ENCODE results near the gene CPXM1. TPM values are rescaled to one million over a fixed set of nuclear protein-coding genes. Genes with fewer than 3 reads are reported as not detected.

CPXM1 gene
- total RNA-seq, 1 experiment from 2014 or later = 0.17 TPM

DNA sequence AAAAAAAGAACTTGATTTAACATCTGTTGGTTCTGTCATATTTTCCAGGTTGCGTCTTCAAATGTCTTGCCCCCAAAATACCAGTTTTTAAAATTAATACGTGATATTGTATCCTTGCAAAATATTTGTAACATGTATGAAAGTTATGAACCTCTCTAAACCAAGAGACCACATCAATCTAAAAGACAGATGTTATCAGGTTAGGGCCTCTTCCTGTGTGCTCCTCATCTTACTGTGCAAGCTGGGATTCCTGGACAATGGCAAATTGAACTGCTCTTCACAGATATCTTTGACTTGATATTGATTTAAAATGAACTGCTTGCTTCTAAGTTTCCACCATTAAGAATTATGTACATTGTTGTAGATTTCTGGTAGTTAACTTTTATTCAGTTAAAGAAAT lies 25.3 kb upstream of the CPXM1 start:
- Histone ChIP-seq H3K9ac (ENCODE audit: low read length) (no peak overlapping the region), H4K20me1 (ENCODE audit: insufficient read depth) (no peaks in the 10 kb centered on the region), H3K27ac (ENCODE audit: low read depth, low read length) (no peak overlapping the region), H3K4me3 (replicated peaks in 1 of 2; ENCODE audit: low read depth in 1 of 2, low read length in 2 of 2) (no peak overlapping the region), H2AFZ (ENCODE audit: low read depth, low read length, poor library complexity, severe bottlenecking) (no peak overlapping the region), H3K4me1 (ENCODE audit: control insufficient read depth in 1 of 2, insufficient read depth in 2 of 2, low read length in 2 of 2) (peaks cover 3 to 4% of the 10 kb centered on the region in 2 experiments; a peak in 3 of 4 replicates), H3K4me2 (ENCODE audit: low read length) (no peak overlapping the region), H3K9me3 (ENCODE audit: control insufficient read depth in 1 of 2, insufficient read depth in 1 of 2, low read depth in 1 of 2, low read length in 2 of 2) (no peaks in the 10 kb centered on the region), H3K9me2 (ENCODE audit: insufficient read depth) (no peaks in the 10 kb centered on the region), H3K79me2 (ENCODE audit: insufficient read depth, low read length) (no peaks in the 10 kb centered on the region), H3K36me3 (ENCODE audit: control insufficient read depth in 1 of 2, insufficient read depth in 2 of 2, low read length in 2 of 2) (no peaks in the 10 kb centered on the region), H3K27me3 (ENCODE audit: insufficient read depth, low read length) (peaks cover 16% of the 10 kb centered on the region; the same call in 1 of the 2 replicates)
- RAD21 ChIA-PET (ENCODE audit: low non-redundant PET in 1 of 2, low total read pairs in 2 of 2, uncharacterized antibody in 2 of 2, unreplicated experiment in 2 of 2) = no interaction called here
- TF ChIP-seq ELF1 (IDR thresholded peaks at IDR 0.05; ENCODE audit: borderline replicate concordance, low read depth) = no peak
- no peak for TF ChIP-seq JUND (IDR thresholded peaks at IDR 0.05)
- TF ChIP-seq CEBPB (IDR thresholded peaks at IDR 0.05; ENCODE audit: low read depth) = no peak
- no peak for TF ChIP-seq SRF (IDR thresholded peaks at IDR 0.05; ENCODE audit: low read depth)
- ATAC-seq = no peak
- no TSS peak for BruUV-seq (replicated peaks)
- DNase-seq (ENCODE audit: low read depth, low spot score) = no peak
- POLR2A ChIA-PET = no interaction called here
- CTCF ChIA-PET = no interaction called here
- intact Hi-C loops (cut with micrococcal nuclease) = no loop called here

- ChIA-PET CTCF (no interaction called here), POLR2A (no interaction called here), RAD21 (ENCODE audit: low non-redundant PET in 1 of 2, low total read pairs in 2 of 2, uncharacterized antibody in 2 of 2, unreplicated experiment in 2 of 2) (no interaction called here)
- Histone ChIP-seq H3K27ac (ENCODE audit: low read depth, low read length) (no peak overlapping the region), H3K9me3 (ENCODE audit: control insufficient read depth in 1 of 2, insufficient read depth in 1 of 2, low read depth in 1 of 2, low read length in 2 of 2) (no peaks in the 10 kb centered on the region), H4K20me1 (ENCODE audit: insufficient read depth) (no peaks in the 10 kb centered on the region), H2AFZ (ENCODE audit: low read depth, low read length, poor library complexity, severe bottlenecking) (peak overlapping the region; percentile 68), H3K9ac (ENCODE audit: low read length) (no peak overlapping the region), H3K9me2 (ENCODE audit: insufficient read depth) (no peaks in the 10 kb centered on the region), H3K4me2 (ENCODE audit: low read length) (peak overlapping the region; percentile 68), H3K27me3 (ENCODE audit: insufficient read depth, low read length) (peaks cover 6% of the 10 kb centered on the region; the same call in 1 of the 2 replicates), H3K79me2 (ENCODE audit: insufficient read depth, low read length) (no peaks in the 10 kb centered on the region), H3K4me3 (replicated peaks in 1 of 2; ENCODE audit: low read depth in 1 of 2, low read length in 2 of 2) (peak overlapping the region; percentile 26 to 44), H3K4me1 (ENCODE audit: control insufficient read depth in 1 of 2, insufficient read depth in 2 of 2, low read length in 2 of 2) (peaks cover 3 to 4% of the 10 kb centered on the region in 2 experiments; a peak in 3 of 4 replicates), H3K36me3 (ENCODE audit: control insufficient read depth in 1 of 2, insufficient read depth in 2 of 2, low read length in 2 of 2) (no peaks in the 10 kb centered on the region)
- TF ChIP-seq CEBPB (IDR thresholded peaks at IDR 0.05; ENCODE audit: low read depth) = no peak
- TF ChIP-seq SIN3A (IDR thresholded peaks at IDR 0.05; ENCODE audit: low read depth) = no peak
- intact Hi-C loops (cut with micrococcal nuclease) = no loop called here
- DNase-seq (ENCODE audit: low read depth, low spot score) (no peak), ATAC-seq (peak; percentile 42; the same call in 1 of the 2 replicates)
- BruUV-seq (replicated peaks) = no TSS peak
These were observed 21.6 kb upstream of the CPXM1 start for GRCh38 chr20:2822073-2822472.
